A172 (cell line): ENCODE data around the gene UBXN4. TPM values are rescaled to one million over a fixed set of nuclear protein-coding genes. Genes with fewer than 3 reads are reported as not detected.
"Not testable (repeated sequence)": the region's sequence is repeated elsewhere in the genome, so short reads cannot be mapped to it uniquely, and the experiment has no call there.

Source experiments
- DNase-seq: peaks from one replicate; pipeline ENCODE4 v3.0.0-alpha.2; 2015; ENCODE audit warnings: low spot score
- total RNA-seq: library from RNA; depleted of rRNA; stranded (reverse); fragments of >200 nt; shearing (Covaris generic); gene quantifications from 2 replicates; pipeline ENCODE4 v1.2.3, GENCODE V29; 2014

Gene UBXN4
- total RNA-seq, 1 experiment from 2014 or later: 114 TPM

DNA sequence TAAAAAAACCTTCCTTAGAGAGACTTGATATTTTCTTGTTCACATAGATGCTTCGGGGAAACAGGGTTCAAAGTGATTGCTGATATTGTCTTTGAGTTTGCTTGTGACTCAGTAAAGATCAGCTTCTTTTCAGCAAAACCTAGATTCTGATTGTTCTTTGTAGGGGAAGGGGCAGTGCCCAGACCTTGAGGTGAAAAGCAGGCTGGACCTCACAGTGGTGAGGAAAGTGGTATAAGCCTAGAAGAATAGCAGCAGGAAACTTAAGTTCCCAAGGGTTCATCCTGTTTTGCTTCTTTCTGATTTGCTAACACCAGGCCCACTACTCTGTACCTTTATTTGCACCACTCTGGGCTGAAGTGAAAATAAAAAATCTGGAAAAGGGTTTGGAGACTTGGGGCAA lies 20.9 kb downstream of the UBXN4 start:
- no peak for DNase-seq

DNA sequence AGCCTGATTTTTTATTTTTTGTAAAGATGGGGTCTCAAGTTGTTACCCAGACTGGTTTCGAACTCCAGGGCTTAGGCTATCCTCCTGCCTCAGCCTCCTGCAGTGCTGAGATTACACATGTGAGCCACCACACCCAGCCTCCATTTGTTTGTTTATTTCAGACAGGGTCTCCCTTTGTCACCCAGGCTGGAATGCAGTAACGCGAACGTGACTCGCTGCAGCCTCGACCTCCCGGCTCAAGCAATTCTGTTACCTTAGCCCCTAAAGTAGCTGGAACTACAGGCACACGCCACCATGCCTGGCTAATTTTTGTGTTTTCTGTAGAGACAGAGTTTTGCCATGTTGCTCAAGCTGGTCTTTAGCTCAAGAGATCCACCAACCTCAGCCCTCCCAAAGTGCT lies 27.2 kb downstream of the UBXN4 start:
- no peak for DNase-seq

DNA sequence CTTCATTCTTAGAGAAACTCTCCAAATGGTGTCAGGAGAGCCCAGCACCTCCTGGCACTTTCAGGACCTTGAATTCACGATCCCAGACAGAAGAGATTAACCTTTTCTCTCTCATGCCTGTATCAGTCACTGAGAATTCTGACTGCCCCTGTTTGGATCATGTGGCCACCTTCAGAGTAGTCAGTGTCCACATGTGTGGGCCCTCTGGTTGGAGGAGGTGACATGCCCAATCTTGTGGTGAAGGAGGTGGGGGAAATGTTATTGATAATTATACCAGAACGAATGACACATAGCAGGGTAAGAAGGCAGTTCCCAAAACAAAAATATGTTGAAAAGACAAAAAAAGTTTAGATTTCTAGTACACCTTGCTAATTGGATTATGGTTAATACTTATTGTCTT lies 31.7 kb downstream of the UBXN4 start:
- DNase-seq: no peak

DNA sequence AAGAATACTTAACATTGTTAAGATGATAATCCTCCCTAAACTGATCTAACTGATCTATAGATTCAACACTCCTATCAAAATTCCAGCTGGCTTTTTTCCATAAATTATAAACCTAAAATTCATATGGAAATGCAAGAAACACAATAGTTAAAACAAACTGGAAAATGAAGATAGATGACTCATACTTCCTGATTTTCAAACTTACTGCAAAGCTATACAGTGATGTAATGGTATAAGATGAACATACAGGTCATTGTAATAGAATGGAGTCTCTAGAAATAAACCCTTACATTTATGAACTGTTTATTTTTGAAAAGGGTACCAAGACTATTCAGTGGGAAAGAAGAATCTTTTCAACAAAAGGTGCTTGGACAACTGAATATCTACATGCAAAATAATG lies 32.3 kb downstream of the UBXN4 start:
- no peak for DNase-seq

GRCh38 chr2:135775420-135775819 lies 33.8 kb downstream of the UBXN4 start:
- DNase-seq: no peak

DNA sequence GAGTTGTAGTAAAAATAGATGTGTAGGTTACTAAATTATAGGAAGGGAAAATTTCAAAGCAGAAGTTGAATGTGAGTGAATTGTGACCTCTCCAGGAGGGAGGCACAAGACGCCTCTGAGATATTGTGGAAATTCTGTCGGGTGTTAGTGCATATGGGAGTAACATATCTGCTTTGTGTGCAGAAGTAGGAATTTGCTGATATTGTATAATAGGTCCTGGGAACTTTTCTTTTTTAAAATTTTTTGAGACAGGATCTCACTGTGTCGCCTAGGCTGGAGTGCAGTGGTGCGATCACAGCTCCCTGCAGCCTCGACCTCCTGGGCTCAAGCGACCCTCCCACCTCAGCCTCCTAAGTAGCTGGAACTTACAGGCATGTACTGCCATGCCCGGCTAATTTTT lies 34.7 kb downstream of the UBXN4 start:
- no peak for DNase-seq

GRCh38 chr2:135782231-135782630 lies 40.6 kb downstream of the UBXN4 start:
- no peak for DNase-seq

DNA sequence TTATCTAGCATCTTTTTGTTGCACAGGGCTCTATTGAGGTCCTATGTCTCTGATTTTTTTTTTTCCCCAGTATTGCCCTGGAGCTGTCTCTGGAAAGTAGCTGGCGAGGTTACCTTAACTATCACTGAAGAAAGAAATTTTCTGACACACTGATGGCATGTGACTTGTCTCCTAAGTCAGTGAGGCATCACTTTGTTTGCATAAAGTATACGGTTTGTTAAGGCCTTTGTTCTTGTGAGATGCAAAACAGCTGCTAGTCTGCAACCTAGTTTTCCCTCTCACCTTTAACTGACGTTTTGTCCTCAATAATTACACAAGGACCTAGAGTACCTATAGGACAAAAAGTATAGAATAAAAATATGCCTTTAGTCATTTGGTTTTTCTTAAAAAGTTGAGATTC lies 41.8 kb downstream of the UBXN4 start:
- no peak for DNase-seq

DNA sequence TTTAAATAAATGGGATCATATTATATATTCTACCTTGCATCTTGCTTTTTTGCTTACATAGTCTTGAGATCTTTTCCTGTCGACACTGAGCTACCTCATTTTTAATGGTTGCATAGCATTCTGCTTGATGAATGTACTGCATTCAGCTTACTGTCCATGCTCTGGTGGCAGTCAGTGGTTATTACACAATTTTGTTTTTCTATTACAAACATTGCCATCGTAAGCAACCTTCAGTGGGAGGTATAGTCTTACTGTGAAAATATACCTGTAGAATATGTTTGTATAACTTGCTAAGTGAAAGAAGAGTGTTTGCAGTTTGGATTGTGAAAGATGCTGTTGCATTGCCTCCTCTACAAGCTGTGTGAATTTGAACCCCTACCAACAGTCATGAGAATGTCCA lies 43.4 kb downstream of the UBXN4 start:
- DNase-seq: no peak

DNA sequence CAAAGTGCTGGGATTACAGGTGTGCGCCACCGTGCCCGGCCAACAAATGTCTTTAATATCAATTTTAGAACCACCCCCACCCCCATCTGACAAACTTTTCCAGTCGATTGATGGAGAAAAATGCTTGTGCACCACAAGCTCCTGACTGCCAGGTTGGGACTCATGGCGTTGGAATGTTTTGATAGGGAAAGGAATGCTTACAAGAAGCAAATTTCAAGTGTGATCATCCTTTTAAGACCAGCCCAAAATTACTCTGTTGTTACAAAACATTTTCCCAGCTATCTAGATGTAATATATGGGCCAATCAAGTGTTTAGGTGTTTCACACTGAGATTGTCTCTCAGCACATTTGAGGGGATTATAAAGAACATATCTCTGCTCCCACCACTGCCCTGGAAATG lies 45.2 kb downstream of the UBXN4 start:
- DNase-seq: peak; percentile 95

GRCh38 chr2:135790423-135790822 lies 48.8 kb downstream of the UBXN4 start:
- no peak for DNase-seq

GRCh38 chr2:135791418-135792190 lies 49.9 kb downstream of the UBXN4 start:
- peak; percentile 62 for DNase-seq

DNA sequence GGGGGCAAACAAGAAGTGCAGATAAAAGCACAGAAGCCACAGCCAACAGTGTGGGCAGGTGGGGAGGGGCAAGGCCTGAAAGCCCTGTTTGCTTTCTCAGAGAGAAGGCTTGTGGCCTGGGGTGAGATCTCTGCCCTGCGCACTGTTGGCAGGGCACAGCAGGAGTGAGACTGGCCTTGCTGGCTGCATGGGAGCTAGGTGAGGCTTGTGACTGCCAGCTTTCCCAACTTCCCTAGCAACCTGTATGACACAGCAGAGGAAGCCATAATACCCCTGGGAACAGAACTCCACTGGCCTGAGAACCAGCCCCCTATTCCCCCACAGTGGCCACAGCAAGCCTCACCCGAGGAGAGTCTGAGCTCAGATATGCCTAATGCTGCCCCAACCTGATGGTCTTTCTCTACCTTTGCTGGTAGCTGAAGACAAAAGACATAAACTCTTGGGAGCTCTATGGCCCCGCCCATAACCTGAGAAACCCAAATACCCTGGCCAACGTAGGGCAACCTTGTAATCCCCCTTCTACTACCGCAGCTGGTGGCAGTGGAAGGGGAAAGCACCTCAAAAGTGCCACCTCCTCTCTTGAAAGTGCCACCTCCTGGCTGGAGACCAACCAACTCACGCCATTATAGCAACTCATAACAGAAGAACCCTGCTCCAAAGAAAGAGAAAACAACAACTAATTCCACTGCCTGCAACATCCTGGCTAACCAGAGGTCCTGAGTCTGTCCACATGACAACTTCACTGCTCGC lies 50.9 kb downstream of the UBXN4 start:
- no peak for DNase-seq

- DNase-seq: not testable (repeated sequence)
These were observed 54.0 kb downstream of the UBXN4 start for GRCh38 chr2:135795641-135796040.

DNA sequence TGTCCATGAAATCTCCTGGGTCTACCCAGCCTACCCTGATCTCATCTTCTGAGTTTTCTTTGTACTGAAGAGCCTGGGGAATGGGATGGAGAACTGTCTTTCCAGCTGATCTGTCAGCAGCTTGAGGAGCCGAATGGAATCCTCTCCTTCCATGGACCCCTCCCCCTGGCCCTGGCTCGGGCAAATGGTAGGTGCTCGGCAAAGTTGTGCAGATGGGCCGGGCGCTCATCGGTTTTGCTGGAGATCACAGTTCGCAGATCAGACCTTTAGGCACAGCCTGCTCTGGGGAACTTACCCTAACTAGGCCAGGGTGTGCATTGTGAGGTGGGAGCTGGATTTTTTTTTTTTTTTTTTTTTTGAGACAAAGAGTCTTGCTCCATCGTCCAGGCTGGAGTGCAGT lies 55.0 kb downstream of the UBXN4 start:
- DNase-seq: no peak

DNA sequence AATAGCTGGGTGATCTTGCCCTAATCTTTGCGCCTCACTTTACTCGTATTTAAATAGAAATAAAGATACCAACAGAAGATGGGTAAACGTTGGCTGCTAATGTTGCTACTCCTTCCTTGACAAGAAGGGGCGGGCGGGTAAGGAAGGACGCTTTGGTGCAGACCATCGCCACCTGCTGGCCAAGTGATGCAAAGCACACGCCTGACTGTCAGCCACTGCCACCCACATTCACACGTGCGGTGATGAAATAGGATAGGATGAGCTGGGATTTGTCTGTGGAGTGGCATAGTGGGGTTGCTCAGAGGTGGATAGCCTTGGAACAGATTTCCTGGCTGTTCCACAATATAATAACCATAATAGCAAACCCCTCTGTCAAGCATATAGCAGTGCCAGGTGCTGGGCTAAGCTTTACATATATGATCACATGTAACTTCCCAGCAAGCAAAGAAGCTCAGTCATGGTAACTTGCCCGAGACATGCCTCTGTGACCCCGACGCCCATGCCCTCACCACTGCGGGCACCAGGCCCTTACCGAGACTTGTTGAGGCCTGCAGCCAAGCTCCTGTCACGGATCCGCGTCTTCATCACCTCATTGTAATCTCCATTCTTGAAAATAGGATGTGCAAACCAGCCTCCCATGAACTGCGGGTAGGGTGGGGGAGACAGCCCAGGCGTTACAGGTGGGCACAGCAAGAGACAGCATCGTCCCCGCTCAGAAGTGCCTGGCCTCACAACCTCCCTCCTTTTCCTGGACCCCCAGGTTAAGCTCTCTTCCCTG lies 56.0 kb downstream of the UBXN4 start:
- peak; percentile 79 for DNase-seq

DNA sequence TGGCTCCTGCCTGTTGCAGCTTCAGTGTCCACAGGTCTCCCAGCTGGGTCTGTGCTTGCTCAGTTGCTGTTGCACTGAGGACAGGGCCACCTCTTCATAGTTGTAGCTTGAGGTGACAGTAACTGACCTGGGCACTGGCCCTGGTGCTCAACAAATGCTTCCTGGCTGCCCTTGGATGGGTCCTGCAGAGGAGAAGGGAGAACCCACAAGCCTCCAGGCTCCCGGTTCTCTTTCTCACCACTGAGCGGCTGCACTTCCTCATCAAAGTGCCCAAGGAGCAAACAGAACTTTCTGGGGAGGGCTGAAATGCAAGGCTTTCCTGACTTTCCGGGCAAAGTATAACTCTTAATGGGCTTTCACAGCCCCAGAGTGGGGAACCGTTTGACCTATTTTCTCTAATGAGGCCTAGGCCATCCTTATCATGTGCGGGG lies 56.6 kb downstream of the UBXN4 start:
- no peak for DNase-seq

GRCh38 chr2:135798762-135799161 lies 57.1 kb downstream of the UBXN4 start:
- no peak for DNase-seq

DNA sequence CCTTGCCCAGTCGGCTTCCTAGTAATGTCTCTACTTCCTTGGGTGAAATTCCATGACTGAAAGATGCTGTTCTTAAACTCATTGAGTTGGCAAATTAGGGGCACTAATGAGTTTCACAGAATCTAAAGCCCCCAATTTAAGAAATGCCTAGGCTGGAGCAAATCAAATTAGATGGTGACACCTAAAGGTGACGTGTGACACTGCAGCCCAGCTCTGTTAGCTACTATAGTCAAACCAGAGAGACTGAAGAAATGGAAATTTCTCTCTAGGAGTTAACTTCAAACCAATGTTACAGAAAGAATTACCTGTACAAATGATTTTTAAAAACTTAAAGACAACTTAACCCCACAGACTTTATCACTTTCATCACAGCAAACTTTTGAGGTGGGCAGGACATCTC lies 58.1 kb downstream of the UBXN4 start:
- DNase-seq: no peak

DNA sequence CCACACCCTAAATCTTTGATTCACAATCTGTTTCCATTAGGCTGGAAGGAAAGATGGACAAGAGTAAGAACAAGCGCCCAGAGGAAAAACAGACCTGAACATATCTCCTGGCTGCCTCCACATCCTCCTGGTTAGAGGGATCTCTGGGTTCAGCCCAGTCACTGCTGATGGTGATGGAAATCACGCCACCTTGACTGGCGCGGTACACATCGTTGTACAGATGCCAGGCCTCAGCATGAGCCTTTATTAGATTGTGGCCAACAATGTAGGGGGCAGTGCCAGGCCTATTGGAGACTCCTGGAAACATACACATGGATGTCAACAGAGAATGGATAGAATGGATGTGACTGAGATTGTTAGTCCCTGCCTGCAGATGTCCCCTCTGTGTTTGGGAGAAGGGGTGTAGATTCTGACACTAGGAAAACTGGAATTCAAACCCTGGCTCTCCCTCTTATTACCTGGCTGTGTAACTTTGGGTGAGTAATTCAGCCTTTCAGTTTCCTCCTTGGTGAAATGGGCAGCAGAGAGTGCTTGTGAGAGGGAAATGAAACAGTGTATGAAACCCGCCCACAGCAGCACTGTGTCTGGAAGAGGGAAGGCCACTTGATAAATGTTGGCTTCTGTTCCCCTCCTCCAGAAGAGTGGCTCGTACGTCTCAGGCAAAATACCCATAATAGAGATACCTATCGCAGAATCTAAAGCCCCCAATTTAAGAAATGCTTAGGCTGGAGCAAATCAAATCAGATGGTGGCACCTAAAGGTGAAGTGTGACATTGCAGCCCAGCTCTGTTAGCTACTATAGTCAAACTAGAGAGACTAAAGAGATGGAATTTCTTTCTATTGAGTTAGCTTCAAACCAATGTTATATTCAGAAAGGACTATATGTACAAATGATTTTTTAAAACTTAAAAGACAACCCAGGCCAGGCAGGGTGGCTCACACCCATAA lies 59.1 kb downstream of the UBXN4 start:
- no peak for DNase-seq

- DNase-seq: no peak
These were observed 60.7 kb downstream of the UBXN4 start for GRCh38 chr2:135802350-135802749.
